PFSK-1 (cell line): Measurements from ENCODE around the gene ASB13. TPM values are rescaled to one million over a fixed set of nuclear protein-coding genes. Genes with fewer than 3 reads are reported as not detected.
A peak's percentile ranks its signal among the peaks of the same experiment; 100 is the strongest.

Source experiments
- FOXP2 ChIP-seq: optimal IDR thresholded peaks from 2 replicates; pipeline ENCODE3; 2011; ENCODE audit warnings: borderline replicate concordance, control low read depth, inconsistent platforms; ENCODE audit not compliant: insufficient read depth; ENCODE audit errors: extremely low read length, extremely low read depth
- POLR2AphosphoS5 ChIP-seq: IDR thresholded peaks from 2 replicates; pipeline ENCODE4 v1.6.1; 2012; ENCODE audit warnings: low read depth, mild to moderate bottlenecking, control low read depth, low read length, moderate library complexity
- SIN3A ChIP-seq: IDR thresholded peaks from 2 replicates; pipeline ENCODE4 v1.6.1; 2012; ENCODE audit warnings: mild to moderate bottlenecking, low read length, moderate library complexity, borderline replicate concordance; ENCODE audit not compliant: insufficient read depth
- TAF1 ChIP-seq: IDR thresholded peaks from 2 replicates; pipeline ENCODE4 v1.6.1; 2012; ENCODE audit warnings: low read length, control low read depth, borderline replicate concordance; ENCODE audit not compliant: insufficient read depth
- polyA plus RNA-seq: library from polyadenylated mRNA; unstranded; fragments of >200 nt; gene quantifications from one replicate; pipeline ENCODE4 v1.2.1, GENCODE V29; 2012; ENCODE audit warnings: low read depth, missing spikeins; ENCODE audit not compliant: insufficient read length
- TF ChIP-seq, protein P1 (sequence below), 2 experiments: IDR thresholded peaks; 2 replicates each; pipeline versions ENCODE4 v1.6.1 to v1.8.0; 2011 to 2012; ENCODE audit warnings: low read depth in 2 of 2, low read length in 2 of 2, control low read depth in 1 of 2, inconsistent platforms in 1 of 2, mild to moderate bottlenecking in 1 of 2, moderate library complexity in 1 of 2; ENCODE audit not compliant: insufficient read depth in 1 of 2

ASB13 gene, protein sequence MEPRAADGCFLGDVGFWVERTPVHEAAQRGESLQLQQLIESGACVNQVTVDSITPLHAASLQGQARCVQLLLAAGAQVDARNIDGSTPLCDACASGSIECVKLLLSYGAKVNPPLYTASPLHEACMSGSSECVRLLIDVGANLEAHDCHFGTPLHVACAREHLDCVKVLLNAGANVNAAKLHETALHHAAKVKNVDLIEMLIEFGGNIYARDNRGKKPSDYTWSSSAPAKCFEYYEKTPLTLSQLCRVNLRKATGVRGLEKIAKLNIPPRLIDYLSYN
- 12.9 TPM for polyA plus RNA-seq

DNA sequence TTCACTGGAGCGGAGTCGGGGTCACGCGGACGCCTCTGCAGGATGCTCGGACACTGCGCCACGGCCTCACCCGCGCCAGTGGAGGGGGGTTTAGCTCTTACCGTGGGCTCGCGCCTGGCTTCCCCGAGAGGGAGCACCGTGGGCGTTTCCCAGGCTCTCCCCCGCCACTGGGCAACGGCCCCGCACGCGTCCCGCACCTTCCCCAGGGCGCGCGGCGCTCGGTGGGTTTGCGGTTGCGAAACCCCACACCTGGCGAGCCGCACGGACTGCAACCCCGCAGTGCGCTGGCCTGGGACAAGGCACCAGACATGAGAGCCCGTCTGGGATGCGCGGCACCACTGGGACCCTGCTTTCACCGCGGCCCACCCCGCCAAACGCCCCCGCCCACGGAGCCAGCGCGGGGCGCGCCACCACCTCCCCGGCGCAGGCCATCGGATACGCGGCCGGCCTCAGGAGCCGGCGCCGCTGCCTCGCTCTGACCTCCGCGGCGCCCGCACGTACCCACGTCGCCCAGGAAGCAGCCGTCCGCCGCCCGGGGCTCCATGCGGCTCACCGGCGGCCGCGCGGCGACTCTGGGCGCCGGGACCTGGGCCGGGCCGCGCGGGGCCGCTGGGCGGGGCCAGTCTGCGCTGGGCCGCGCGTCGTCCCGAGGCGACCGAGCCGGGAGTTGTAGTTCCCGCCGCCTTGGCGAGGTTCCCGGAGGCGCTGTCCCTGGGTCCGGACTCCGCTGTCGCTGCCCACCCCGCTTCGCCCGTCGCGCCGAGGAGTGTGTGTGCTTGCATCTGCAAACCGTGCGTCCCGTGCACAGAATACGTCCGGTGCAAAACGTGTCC lies at the start of gene ASB13:
ASB13 (minus strand) TSS at position 588 of the 833 bp plus-strand sequence; CDS start at position 544, 44 bp downstream.
- TF ChIP-seq, protein P1, sequence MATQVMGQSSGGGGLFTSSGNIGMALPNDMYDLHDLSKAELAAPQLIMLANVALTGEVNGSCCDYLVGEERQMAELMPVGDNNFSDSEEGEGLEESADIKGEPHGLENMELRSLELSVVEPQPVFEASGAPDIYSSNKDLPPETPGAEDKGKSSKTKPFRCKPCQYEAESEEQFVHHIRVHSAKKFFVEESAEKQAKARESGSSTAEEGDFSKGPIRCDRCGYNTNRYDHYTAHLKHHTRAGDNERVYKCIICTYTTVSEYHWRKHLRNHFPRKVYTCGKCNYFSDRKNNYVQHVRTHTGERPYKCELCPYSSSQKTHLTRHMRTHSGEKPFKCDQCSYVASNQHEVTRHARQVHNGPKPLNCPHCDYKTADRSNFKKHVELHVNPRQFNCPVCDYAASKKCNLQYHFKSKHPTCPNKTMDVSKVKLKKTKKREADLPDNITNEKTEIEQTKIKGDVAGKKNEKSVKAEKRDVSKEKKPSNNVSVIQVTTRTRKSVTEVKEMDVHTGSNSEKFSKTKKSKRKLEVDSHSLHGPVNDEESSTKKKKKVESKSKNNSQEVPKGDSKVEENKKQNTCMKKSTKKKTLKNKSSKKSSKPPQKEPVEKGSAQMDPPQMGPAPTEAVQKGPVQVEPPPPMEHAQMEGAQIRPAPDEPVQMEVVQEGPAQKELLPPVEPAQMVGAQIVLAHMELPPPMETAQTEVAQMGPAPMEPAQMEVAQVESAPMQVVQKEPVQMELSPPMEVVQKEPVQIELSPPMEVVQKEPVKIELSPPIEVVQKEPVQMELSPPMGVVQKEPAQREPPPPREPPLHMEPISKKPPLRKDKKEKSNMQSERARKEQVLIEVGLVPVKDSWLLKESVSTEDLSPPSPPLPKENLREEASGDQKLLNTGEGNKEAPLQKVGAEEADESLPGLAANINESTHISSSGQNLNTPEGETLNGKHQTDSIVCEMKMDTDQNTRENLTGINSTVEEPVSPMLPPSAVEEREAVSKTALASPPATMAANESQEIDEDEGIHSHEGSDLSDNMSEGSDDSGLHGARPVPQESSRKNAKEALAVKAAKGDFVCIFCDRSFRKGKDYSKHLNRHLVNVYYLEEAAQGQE (IDR thresholded peaks at IDR 0.05; ENCODE audit: insufficient read depth in 1 of 2, low read depth in 2 of 2, low read length in 2 of 2): peak; percentile 65 to 79; a peak in 3 of 4 replicates
- TF ChIP-seq SIN3A (no peak), POLR2AphosphoS5 (peak; percentile 31; the same call in 1 of the 2 replicates), TAF1 (no peak)

- TF ChIP-seq POLR2AphosphoS5 (no peak), FOXP2 (no peak), SIN3A (no peak), TAF1 (no peak)
- TF ChIP-seq, protein P1 (IDR thresholded peaks at IDR 0.05; ENCODE audit: insufficient read depth in 1 of 2, low read depth in 2 of 2, low read length in 2 of 2): no peak
Observed at GRCh38 chr10:5711642-5712041, 45.2 kb upstream of the ASB13 start.

GRCh38 chr10:5710859-5711258 lies 44.5 kb upstream of the ASB13 start:
- TF ChIP-seq FOXP2: no peak
- TF ChIP-seq TAF1: no peak
- TF ChIP-seq, protein P1 (IDR thresholded peaks at IDR 0.05; ENCODE audit: insufficient read depth in 1 of 2, low read depth in 2 of 2, low read length in 2 of 2): no peak
- TF ChIP-seq SIN3A: no peak

- TF ChIP-seq, protein P1 (IDR thresholded peaks at IDR 0.05; ENCODE audit: insufficient read depth in 1 of 2, low read depth in 2 of 2, low read length in 2 of 2): no peak
- no peak for TF ChIP-seq TAF1
- no peak for TF ChIP-seq POLR2AphosphoS5
Observed at GRCh38 chr10:5709865-5710264, 43.5 kb upstream of the ASB13 start.

GRCh38 chr10:5708356-5708755 lies 42.0 kb upstream of the ASB13 start:
- TF ChIP-seq POLR2AphosphoS5 (no peak), TAF1 (no peak), FOXP2 (no peak), SIN3A (no peak)
- TF ChIP-seq, protein P1 (IDR thresholded peaks at IDR 0.05; ENCODE audit: insufficient read depth in 1 of 2, low read depth in 2 of 2, low read length in 2 of 2): no peak
